GM12874 (cell line): Measurements from ENCODE around the gene PCGF1.

ENCODE experiments used
- TF ChIP-seq, protein P1 (sequence below): IDR thresholded peaks from 2 replicates; pipeline ENCODE4 v1.5.1; 2011; ENCODE audit warnings: low read depth, mild to moderate bottlenecking, control low read depth, low read length, moderate library complexity; ENCODE audit not compliant: insufficient read depth

PCGF1 gene

DNA sequence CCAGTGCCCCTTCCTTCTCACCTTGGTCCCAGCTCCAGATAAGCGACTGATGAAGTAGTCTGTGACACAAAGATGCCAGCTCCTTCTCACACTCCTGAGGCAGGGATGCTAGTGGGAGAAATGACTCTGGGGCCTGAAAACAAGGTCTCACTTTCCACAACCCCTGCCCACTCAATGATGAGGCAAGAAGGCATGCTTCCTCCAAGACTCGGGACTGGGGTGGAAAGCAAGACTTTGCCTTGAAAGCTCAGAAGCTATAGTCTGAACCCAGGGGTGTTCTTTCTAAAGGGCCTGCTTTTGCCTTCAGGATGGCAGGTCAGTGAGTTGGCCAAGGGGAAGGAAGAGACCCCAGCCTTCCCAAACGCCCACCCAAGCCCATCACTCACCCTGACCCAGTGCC, 26.1 kb downstream of the PCGF1 start:
- TF ChIP-seq, protein P1, sequence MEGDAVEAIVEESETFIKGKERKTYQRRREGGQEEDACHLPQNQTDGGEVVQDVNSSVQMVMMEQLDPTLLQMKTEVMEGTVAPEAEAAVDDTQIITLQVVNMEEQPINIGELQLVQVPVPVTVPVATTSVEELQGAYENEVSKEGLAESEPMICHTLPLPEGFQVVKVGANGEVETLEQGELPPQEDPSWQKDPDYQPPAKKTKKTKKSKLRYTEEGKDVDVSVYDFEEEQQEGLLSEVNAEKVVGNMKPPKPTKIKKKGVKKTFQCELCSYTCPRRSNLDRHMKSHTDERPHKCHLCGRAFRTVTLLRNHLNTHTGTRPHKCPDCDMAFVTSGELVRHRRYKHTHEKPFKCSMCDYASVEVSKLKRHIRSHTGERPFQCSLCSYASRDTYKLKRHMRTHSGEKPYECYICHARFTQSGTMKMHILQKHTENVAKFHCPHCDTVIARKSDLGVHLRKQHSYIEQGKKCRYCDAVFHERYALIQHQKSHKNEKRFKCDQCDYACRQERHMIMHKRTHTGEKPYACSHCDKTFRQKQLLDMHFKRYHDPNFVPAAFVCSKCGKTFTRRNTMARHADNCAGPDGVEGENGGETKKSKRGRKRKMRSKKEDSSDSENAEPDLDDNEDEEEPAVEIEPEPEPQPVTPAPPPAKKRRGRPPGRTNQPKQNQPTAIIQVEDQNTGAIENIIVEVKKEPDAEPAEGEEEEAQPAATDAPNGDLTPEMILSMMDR = no peak

DNA sequence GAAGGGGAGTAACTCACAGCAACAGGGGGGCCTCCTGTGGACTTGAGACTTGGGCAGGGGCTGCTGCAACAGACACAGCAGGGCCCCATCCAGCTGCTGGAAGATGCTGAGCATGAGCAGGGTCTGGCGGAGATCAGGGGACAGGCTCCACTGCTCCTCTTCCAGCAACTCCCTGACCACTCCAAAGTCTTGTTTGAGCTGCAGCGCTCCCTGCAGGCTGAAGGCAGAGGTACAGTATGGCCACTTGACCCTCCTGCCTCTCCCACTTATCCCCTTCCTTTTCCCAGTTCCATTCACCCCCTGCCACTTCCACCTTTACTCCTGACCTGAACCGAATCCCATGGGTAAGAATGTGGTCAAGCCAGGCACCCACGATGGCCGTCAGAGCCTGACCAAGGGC, 32.6 kb downstream of the PCGF1 start:
- TF ChIP-seq, protein P1 = peak; percentile 57

DNA sequence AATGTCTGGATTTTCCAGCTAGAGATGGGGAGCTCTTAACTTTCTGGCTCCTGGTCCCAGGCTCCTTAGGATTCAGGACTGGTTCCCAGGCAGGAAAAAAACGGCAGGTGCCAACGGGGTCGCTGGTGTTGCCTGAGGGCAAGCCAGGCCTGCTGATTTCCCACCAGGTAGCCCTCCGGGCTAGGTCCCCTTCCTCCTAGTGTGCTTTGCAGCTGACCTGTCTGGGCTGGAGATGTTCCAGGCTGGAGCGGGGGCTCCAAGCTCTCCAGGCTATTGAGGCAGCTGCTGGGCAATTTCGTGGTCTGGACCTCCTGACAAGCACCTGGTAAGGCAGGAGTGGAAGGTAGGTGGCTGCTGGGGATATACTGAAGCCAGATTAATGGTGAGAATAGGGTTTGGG, 33.0 kb downstream of the PCGF1 start:
- TF ChIP-seq, protein P1 = no peak

DNA sequence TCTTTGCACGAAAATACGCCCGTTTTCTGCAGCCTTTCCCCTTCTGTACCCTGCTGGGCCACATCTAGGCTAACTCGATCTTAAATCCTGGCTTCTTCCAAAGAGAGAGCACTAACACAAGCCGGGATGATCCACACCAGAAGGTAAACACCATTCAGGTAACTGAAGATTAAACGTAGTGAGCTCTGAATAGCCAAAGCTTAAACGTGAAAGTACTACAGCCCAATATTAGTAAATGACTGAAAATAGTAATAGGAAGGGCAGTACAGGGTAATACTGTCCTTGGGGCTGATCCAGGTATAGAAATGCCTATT, 34.6 kb downstream of the PCGF1 start:
- TF ChIP-seq, protein P1 = no peak

DNA sequence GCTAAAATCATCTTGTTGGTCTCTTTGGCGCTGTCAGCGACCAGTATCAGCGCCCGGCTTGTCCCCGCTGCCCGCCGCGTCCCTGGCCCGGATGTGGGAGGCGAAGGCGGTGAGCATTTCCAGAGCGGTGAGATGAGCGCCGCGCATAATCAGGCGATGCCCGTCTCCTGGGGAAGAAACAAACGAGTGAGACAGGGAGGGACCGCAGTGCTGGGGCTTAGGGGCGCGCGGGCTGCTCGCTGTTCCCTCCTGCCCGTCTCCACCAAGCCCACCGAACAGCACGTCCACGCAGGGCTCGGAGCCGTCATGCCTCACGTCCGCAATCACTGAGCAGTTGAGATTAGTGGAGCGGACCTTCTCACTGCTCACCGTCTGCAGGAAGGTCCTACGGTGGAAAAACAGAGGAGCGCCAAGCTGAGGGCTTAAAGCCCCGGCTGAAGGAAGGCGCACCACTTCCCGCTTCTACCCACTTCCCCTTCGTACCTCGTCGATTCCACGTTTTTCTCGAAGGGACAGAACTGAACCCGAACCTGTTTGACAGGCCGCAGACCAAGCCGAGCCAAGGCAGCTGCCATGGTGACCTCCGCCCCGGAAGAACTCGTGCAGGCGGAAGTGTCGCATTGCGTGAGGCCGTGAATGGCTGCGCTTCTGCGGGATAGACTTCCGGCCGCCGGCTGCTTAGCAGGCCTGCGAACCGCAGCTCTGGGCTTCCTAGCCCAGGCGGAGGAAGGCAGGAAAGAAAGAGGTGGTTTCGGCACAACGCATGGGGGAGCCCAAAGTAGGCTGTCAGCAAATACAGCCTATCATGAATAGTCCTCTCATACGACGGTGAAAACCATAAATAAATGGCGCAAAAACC, 35.2 kb downstream of the PCGF1 start, which contains the start of gene MRPL53:
TSS of gene MRPL53 (minus strand) at position 595 of the 859 bp plus-strand sequence. CDS start at position 575, 20 bp downstream.
- TF ChIP-seq, protein P1 = no peak

DNA sequence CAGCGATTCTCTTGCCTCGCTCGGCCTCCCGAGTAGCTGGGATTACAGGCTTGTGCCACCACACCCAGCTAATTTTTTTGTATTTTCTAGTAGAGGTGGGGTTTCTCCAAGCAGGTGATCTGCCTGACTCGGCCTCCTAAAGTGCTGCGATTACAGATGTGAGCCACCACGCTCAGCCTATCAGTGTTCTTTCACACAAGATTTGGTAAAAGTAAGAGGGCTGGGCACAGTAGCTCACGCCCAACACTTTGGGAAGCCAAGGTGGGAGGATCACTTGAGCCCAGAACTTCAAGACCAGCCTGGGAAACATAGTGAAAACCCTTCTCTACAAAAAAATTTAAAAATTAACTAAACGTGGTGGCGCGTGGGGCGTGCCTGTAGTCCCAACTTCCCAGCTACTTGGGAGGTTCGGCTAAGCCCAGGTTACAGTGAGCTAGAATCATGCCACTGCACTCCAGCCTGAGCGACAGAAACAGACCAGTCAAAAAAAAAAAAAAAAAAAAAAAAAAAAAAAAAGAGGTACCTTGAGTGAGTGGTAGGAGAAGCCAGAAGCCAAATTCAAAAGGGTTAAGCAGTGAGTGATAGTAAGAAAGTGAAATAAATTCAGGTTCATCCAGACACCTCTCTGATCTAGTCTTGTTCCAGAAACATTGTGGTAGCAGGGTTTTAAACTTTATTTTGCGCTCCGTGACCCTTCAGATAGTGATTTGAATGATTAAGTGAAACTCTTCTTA, 36.0 kb downstream of the PCGF1 start:
- TF ChIP-seq, protein P1 = no peak

DNA sequence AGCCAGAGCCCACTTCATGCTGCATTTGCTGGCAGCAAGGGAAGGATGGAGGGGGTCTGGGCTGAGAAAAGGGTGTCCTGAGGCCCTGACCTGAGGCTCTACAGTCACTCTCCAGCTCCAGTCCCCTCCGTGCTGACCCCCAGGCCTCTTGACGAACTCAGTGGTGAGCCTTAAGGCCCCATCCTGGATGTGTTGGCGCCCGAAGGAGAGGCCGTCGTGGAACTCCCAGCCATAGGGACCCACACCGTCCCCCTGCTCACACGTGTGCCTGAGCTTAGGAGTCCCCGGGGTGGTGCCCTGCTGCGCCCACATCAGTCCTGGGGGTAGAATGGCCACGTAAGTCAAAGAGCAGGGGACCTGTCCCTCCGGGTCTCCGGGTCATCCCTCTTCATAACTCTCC, 43.1 kb downstream of the PCGF1 start:
- TF ChIP-seq, protein P1 = no peak
